ENCODE results near the gene TBX1. TPM values are rescaled to one million over a fixed set of nuclear protein-coding genes. Genes with fewer than 3 reads are reported as not detected.
"Not testable (repeated sequence)": the region's sequence is repeated elsewhere in the genome, so short reads cannot be mapped to it uniquely, and the experiment has no call there.

The TBX1 gene
- total RNA-seq, 1 donor from 2014 or later = not detected

- intact Hi-C loops (cut with micrococcal nuclease) = no loop called here
- Mint-ChIP-seq H3K9me3 (peaks cover 16% of the 10 kb centered on the region), H3K27ac (no peak overlapping the region), H3K4me1 (no peaks in the 10 kb centered on the region), H3K4me3 (no peak overlapping the region), H3K27me3 (no peaks in the 10 kb centered on the region), H3K36me3 (ENCODE audit: low read depth) (peaks cover 36% of the 10 kb centered on the region)
- DNase-seq (no peak), ATAC-seq (ENCODE audit: low read depth) (no peak)
- TF ChIP-seq CTCF (IDR thresholded peaks at IDR 0.05) = no peak
- POLR2A ChIA-PET = no interaction called here
- CTCF ChIA-PET = no interaction called here
Measured at GRCh38 chr22:19791243-19791642, 30.7 kb downstream of the TBX1 start.

- H3K4me3 Mint-ChIP-seq = no peak overlapping the region
Measured at GRCh38 chr22:19791894-19792293, 31.3 kb downstream of the TBX1 start.

GRCh38 chr22:19792383-19792896 is 31.9 kb downstream of the TBX1 start:
- H3K4me3 Mint-ChIP-seq; H3K27me3 Mint-ChIP-seq; intact Hi-C loops (cut with micrococcal nuclease); DNase-seq; H3K27ac Mint-ChIP-seq; ATAC-seq (ENCODE audit: low read depth); CTCF ChIA-PET; POLR2A ChIA-PET; H3K4me1 Mint-ChIP-seq: not testable (repeated sequence)
- Mint-ChIP-seq H3K36me3 (ENCODE audit: low read depth) (peaks cover 36% of the 10 kb centered on the region), H3K9me3 (peaks cover 16% of the 10 kb centered on the region)

More at GRCh38 chr22:19791894-19792293, 31.3 kb downstream of the TBX1 start:
- Mint-ChIP-seq H3K36me3 (ENCODE audit: low read depth) (peaks cover 36% of the 10 kb centered on the region), H3K4me1 (no peaks in the 10 kb centered on the region), H3K27ac (no peak overlapping the region), H3K27me3 (no peaks in the 10 kb centered on the region), H3K9me3 (peaks cover 16% of the 10 kb centered on the region)
- intact Hi-C loops (cut with micrococcal nuclease) = no loop called here
- no peak for TF ChIP-seq CTCF (IDR thresholded peaks at IDR 0.05)
- POLR2A ChIA-PET = no interaction called here
- CTCF ChIA-PET = no interaction called here
- ATAC-seq (ENCODE audit: low read depth) = no peak
- no peak for DNase-seq

- ChIA-PET CTCF (no interaction called here), POLR2A (no interaction called here)
- no peak for TF ChIP-seq CTCF (IDR thresholded peaks at IDR 0.05)
- ATAC-seq (ENCODE audit: low read depth) (no peak), DNase-seq (no peak)
- Mint-ChIP-seq H3K9me3 (peaks cover 16% of the 10 kb centered on the region), H3K27me3 (no peaks in the 10 kb centered on the region), H3K4me3 (no peak overlapping the region), H3K36me3 (ENCODE audit: low read depth) (peaks cover 36% of the 10 kb centered on the region), H3K27ac (no peak overlapping the region), H3K4me1 (no peaks in the 10 kb centered on the region)
- intact Hi-C loops (cut with micrococcal nuclease) = no loop called here
Measured at GRCh38 chr22:19793161-19793560, 32.6 kb downstream of the TBX1 start.

GRCh38 chr22:19793661-19794310 is 33.2 kb downstream of the TBX1 start:
- no peaks in the 10 kb centered on the region for H3K27me3 Mint-ChIP-seq
- peaks cover 36% of the 10 kb centered on the region for H3K36me3 Mint-ChIP-seq (ENCODE audit: low read depth)
- no peak for TF ChIP-seq CTCF (IDR thresholded peaks at IDR 0.05)
- CTCF ChIA-PET = no interaction called here
- no peak overlapping the region for H3K4me3 Mint-ChIP-seq
- peaks cover 16% of the 10 kb centered on the region for H3K9me3 Mint-ChIP-seq
- POLR2A ChIA-PET = no interaction called here
- no peak for ATAC-seq (ENCODE audit: low read depth)
- DNase-seq = no peak
- intact Hi-C loops (cut with micrococcal nuclease) = no loop called here
- no peaks in the 10 kb centered on the region for H3K4me1 Mint-ChIP-seq
- H3K27ac Mint-ChIP-seq = no peak overlapping the region

GRCh38 chr22:19795617-19796008 is 35.0 kb downstream of the TBX1 start:
- no peak for TF ChIP-seq CTCF (IDR thresholded peaks at IDR 0.05)
- H3K4me3 Mint-ChIP-seq = no peak overlapping the region
- CTCF ChIA-PET = no interaction called here

More at GRCh38 chr22:19795617-19796008, 35.0 kb downstream of the TBX1 start:
- intact Hi-C loops (cut with micrococcal nuclease) = no loop called here
- POLR2A ChIA-PET = no interaction called here
- Mint-ChIP-seq H3K9me3 (peaks cover 14% of the 10 kb centered on the region), H3K27ac (no peak overlapping the region), H3K27me3 (no peaks in the 10 kb centered on the region), H3K36me3 (ENCODE audit: low read depth) (peaks cover 31% of the 10 kb centered on the region), H3K4me1 (no peaks in the 10 kb centered on the region)
- ATAC-seq (ENCODE audit: low read depth) = no peak
- DNase-seq = no peak
